Bronchial epithelial cell (primary cell): ENCODE measurements around the gene PLAC8. TPM values are rescaled to one million over a fixed set of nuclear protein-coding genes. Genes with fewer than 3 reads are reported as not detected.

Experiments
- DNase-seq: peaks from one replicate; pipeline ENCODE4 v3.0.0-alpha.2; 2010; ENCODE audit warnings: low read depth
- FAIRE-seq: peaks from 2 replicates; lab custom pipeline; 2011; peaks lifted over from hg19 to GRCh38; lab: Jason Lieb, UNC
- H3K27me3 ChIP-seq: 2 replicates; pipeline ENCODE4 v1.5.1; 2011; ENCODE audit warnings: low read length; ENCODE audit not compliant: control insufficient read depth, insufficient read depth
- H3K36me3 ChIP-seq: 2 replicates; pipeline ENCODE4 v1.5.1; 2011; ENCODE audit warnings: low read length; ENCODE audit not compliant: control insufficient read depth, insufficient read depth
- H3K4me3 ChIP-seq: 2 replicates; pipeline ENCODE4 v1.5.1; 2011; ENCODE audit warnings: mild to moderate bottlenecking, low read depth, low read length, control low read depth
- CTCF ChIP-seq: IDR thresholded peaks from 2 replicates; pipeline ENCODE4 v1.5.1; 2011; ENCODE audit warnings: mild to moderate bottlenecking, moderate library complexity, low read length, control low read depth, inconsistent platforms; ENCODE audit not compliant: insufficient read depth, severe bottlenecking
- total RNA-seq: library from RNA; depleted of rRNA; stranded (reverse); fragments of >200 nt; gene quantifications from 2 replicates; pipeline ENCODE4 v1.2.1, GENCODE V29; 2014

PLAC8 gene
- total RNA-seq, 1 donor from 2014 or later = 0.79 TPM

GRCh38 chr4:83118869-83119268, 4.3 kb upstream of the PLAC8 start:
- no peak for TF ChIP-seq CTCF
- DNase-seq = no peak
- no peak overlapping the region for H3K4me3 ChIP-seq
- no peaks in the 10 kb centered on the region for H3K36me3 ChIP-seq
- no peaks in the 10 kb centered on the region for H3K27me3 ChIP-seq
- no peak for FAIRE-seq

- no peak for TF ChIP-seq CTCF
- Histone ChIP-seq H3K27me3 (no peaks in the 10 kb centered on the region), H3K36me3 (no peaks in the 10 kb centered on the region), H3K4me3 (no peak overlapping the region)
- FAIRE-seq (no peak), DNase-seq (no peak)
Measured at GRCh38 chr4:83115656-83116285, 1.2 kb upstream of the PLAC8 start.

- no peak for FAIRE-seq
- H3K27me3 ChIP-seq = no peaks in the 10 kb centered on the region
- TF ChIP-seq CTCF = no peak
- peak; percentile 79 for DNase-seq
- H3K4me3 ChIP-seq = no peak overlapping the region
- H3K36me3 ChIP-seq = no peaks in the 10 kb centered on the region
Measured at GRCh38 chr4:83115000-83115399, 471 bp upstream of the PLAC8 start.

DNA sequence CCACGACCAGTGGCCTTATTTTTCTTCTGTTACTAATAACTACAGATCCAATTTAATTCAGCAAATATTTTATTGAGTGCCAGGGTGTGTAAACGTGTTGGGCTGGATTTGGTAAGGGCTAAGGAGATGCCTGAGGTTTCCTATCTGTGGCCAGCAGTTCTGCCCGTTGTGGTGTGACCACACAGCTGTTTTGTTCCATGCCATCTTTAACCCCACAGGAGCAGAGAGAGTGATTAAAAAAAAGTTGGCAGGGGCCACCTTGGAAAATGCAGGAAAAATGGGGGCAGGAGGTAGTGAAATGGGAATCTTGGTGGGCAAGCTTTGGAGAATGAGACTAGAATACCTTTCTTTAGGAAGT, 1.1 kb downstream of the PLAC8 start:
- TF ChIP-seq CTCF = no peak
- Histone ChIP-seq H3K4me3 (no peak overlapping the region), H3K36me3 (no peaks in the 10 kb centered on the region), H3K27me3 (no peaks in the 10 kb centered on the region)
- no peak for DNase-seq
- no peak for FAIRE-seq

GRCh38 chr4:83112678-83113428, 1.7 kb downstream of the PLAC8 start:
- DNase-seq = no peak
- no peak overlapping the region for H3K4me3 ChIP-seq

More at GRCh38 chr4:83112678-83113428, 1.7 kb downstream of the PLAC8 start:
- no peak for TF ChIP-seq CTCF
- H3K36me3 ChIP-seq = no peaks in the 10 kb centered on the region
- FAIRE-seq = no peak
- H3K27me3 ChIP-seq = no peaks in the 10 kb centered on the region
